HEK293 (cell line): ENCODE results near the gene MAP3K15.
"Not testable (repeated sequence)": the region's sequence is repeated elsewhere in the genome, so short reads cannot be mapped to it uniquely, and the experiment has no call there.

Experiments used
- CTCF ChIA-PET: fragments of 350-600 bp; formaldehyde crosslinking; extraction: SDS; loops from one replicate; lab custom pipeline; 2021; ENCODE audit warnings: antibody characterized with exemption; lab: Yijun Ruan, JAX
- POLR2A ChIA-PET: fragments of 300-600 bp; formaldehyde crosslinking; extraction: SDS; loops from one replicate; lab custom pipeline; 2020; ENCODE audit warnings: antibody characterized with exemption, inconsistent platforms; lab: Yijun Ruan, JAX
- H3K27ac ChIP-seq: fragments of 200-500 bp; sonication (Bioruptor generic); 2 replicates; pipeline ENCODE4 v1.5.1; 2014; ENCODE audit warnings: low read depth, low read length, control low read depth, inconsistent platforms; ENCODE audit errors: extremely low read depth
- H3K36me3 ChIP-seq, 2 experiments: fragments of 200-500 bp in 1 of 2; sonication (Bioruptor generic) in 1 of 2; 1 replicate in 1 of 2; 2 replicates in 1 of 2; pipeline ENCODE4 v1.5.1; 2014 to 2017; ENCODE audit warnings: inconsistent platforms in 2 of 2, low read length in 2 of 2; ENCODE audit not compliant: control insufficient read depth in 2 of 2, insufficient read depth in 1 of 2
- H3K4me1 ChIP-seq: fragments of 200-500 bp; sonication (Bioruptor generic); 2 replicates; pipeline ENCODE4 v1.5.1; 2014; ENCODE audit warnings: mild to moderate bottlenecking, low read length, inconsistent platforms; ENCODE audit not compliant: control insufficient read depth, insufficient read depth
- H3K4me3 ChIP-seq: 2 replicates; pipeline ENCODE4 v1.5.1; 2011; ENCODE audit warnings: low read depth, mild to moderate bottlenecking, control low read depth, low read length, moderate library complexity
- H3K9me3 ChIP-seq: fragments of 200-500 bp; sonication (Bioruptor generic); 2 replicates; pipeline ENCODE4 v1.5.1; 2014; ENCODE audit warnings: low read depth, low read length, inconsistent platforms; ENCODE audit not compliant: control insufficient read depth, insufficient read depth
- HOXD13 ChIP-seq: sonication (generic); formaldehyde crosslinking; IDR thresholded peaks from 2 replicates; pipeline ENCODE4 v1.8.0; 2022; ENCODE audit warnings: missing genetic modification reagents, borderline replicate concordance
- ZNF146 ChIP-seq: fragments of 450-650 bp; formaldehyde crosslinking; IDR thresholded peaks from 2 replicates; pipeline ENCODE4 v1.5.1; 2016; ENCODE audit warnings: missing biosample characterization, missing genetic modification characterization
- ZNF157 ChIP-seq: fragments of 450-650 bp; formaldehyde crosslinking; IDR thresholded peaks from 2 replicates; pipeline ENCODE4 v1.5.1; 2016; ENCODE audit warnings: missing biosample characterization, missing genetic modification characterization
- ZNF239 ChIP-seq: fragments of 450-650 bp; formaldehyde crosslinking; IDR thresholded peaks from 2 replicates; pipeline ENCODE4 v1.5.1; 2016; ENCODE audit warnings: missing biosample characterization, missing genetic modification characterization
- ZNF311 ChIP-seq: fragments of 450-650 bp; formaldehyde crosslinking; IDR thresholded peaks from 2 replicates; pipeline ENCODE4 v1.5.1; 2017; ENCODE audit warnings: missing biosample characterization, missing genetic modification characterization, borderline replicate concordance
- ZNF529 ChIP-seq: fragments of 450-650 bp; formaldehyde crosslinking; IDR thresholded peaks from 2 replicates; pipeline ENCODE4 v1.5.1; 2017; ENCODE audit warnings: missing genetic modification characterization, missing biosample characterization; ENCODE audit not compliant: insufficient replicate concordance
- TF ChIP-seq, protein P1 (sequence below): fragments of 450-650 bp; formaldehyde crosslinking; IDR thresholded peaks from 2 replicates; pipeline ENCODE4 v1.5.1; 2016; ENCODE audit warnings: missing biosample characterization, missing genetic modification characterization
- TF ChIP-seq, protein P2 (sequence below): fragments of 450-650 bp; formaldehyde crosslinking; IDR thresholded peaks from 2 replicates; pipeline ENCODE4 v1.5.1; 2016; ENCODE audit warnings: missing biosample characterization, missing genetic modification characterization
- TF ChIP-seq, protein P3 (sequence below): fragments of 450-650 bp; formaldehyde crosslinking; IDR thresholded peaks from 2 replicates; pipeline ENCODE4 v1.5.0; 2017; ENCODE audit warnings: missing biosample characterization, missing genetic modification characterization, borderline replicate concordance
- TF ChIP-seq, protein P4 (sequence below): fragments of 450-650 bp; formaldehyde crosslinking; IDR thresholded peaks from 2 replicates; pipeline ENCODE4 v1.5.1; 2017; ENCODE audit warnings: missing biosample characterization, missing genetic modification characterization
- TF ChIP-seq, protein P5 (sequence below): fragments of 450-650 bp; formaldehyde crosslinking; IDR thresholded peaks from 2 replicates; pipeline ENCODE4; 2016; ENCODE audit warnings: missing biosample characterization, missing genetic modification characterization

MAP3K15 gene

DNA sequence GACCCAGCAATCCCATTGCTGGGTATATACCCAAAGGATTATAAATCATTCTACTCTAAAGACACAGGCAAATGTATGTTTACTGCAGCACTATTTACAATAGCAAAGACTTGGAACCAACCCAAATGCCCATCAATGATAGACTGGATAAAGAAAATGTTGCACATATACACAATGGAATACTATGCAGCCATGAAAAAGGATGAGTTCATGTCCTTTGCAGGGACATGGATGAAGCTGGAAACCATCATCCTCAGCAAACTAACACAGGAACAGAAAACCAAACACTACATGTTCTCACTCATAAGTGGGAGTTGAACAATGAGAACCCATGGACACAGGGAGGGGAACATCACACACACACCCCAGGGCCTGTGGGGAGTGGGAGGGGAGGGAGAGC lies 3.5 kb downstream of the MAP3K15 start:
- H3K4me1 ChIP-seq, POLR2A ChIA-PET, H3K36me3 ChIP-seq, H3K9me3 ChIP-seq, H3K27ac ChIP-seq, H3K4me3 ChIP-seq: not testable (repeated sequence)
- TF ChIP-seq, protein P1, sequence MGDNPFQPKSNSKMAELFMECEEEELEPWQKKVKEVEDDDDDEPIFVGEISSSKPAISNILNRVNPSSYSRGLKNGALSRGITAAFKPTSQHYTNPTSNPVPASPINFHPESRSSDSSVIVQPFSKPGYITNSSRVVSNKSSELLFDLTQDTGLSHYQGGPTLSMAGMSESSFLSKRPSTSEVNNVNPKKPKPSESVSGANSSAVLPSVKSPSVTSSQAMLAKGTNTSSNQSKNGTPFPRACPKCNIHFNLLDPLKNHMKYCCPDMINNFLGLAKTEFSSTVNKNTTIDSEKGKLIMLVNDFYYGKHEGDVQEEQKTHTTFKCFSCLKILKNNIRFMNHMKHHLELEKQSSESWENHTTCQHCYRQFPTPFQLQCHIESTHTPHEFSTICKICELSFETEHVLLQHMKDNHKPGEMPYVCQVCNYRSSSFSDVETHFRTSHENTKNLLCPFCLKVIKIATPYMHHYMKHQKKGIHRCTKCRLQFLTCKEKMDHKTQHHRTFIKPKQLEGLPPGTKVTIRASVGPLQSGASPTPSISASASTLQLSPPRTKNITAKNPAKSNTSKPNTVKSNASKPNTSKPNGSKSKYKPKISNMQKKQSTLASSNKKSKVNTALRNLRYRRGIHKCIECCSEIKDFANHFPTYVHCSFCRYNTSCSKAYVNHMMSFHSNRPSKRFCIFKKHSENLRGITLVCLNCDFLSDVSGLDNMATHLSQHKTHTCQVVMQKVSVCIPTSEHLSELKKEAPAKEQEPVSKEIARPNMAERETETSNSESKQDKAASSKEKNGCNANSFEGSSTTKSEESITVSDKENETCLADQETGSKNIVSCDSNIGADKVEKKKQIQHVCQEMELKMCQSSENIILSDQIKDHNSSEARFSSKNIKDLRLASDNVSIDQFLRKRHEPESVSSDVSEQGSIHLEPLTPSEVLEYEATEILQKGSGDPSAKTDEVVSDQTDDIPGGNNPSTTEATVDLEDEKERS (tag by site-specific recombination): peak; percentile 95
- TF ChIP-seq, protein P2, sequence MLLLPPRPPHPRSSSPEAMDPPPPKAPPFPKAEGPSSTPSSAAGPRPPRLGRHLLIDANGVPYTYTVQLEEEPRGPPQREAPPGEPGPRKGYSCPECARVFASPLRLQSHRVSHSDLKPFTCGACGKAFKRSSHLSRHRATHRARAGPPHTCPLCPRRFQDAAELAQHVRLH (tag by site-specific recombination): peak; percentile 88
- peak; percentile 100 for TF ChIP-seq ZNF146 (tag by site-specific recombination)
- CTCF ChIA-PET: interaction anchor here (0.6 kb wide), 1 partner anchor 227 kb away, joined by 8 read pairs; no protein-coding TSS in a partner anchor

DNA sequence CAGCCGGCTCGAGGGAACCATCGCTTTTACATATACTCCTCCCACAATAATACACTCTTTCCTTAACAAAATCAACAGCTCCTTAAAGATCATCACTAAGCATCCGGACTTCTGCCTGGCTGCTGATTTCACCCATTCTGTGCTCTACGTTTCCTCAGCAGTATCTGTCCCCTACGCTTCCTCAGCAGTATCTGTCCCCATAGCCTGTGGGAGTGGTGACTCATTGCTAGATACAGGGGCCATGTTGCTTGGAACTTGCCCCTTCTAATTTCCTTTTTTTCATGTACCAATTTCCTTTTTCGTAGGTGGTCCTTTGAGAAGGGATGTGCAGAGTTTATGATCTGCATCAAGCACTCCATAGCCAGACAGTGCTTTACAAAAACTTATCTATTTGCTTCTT lies 18.6 kb downstream of the MAP3K15 start:
- POLR2A ChIA-PET: interaction anchor here (0.7 kb wide), 1 partner anchor 49 kb away, joined by 4 read pairs; no protein-coding TSS in a partner anchor
- Histone ChIP-seq H3K9me3 (no peaks in the 10 kb centered on the region), H3K36me3 (no peaks in the 10 kb centered on the region; a peak in 1 of 3 replicates), H3K27ac (no peak overlapping the region), H3K4me1 (no peaks in the 10 kb centered on the region), H3K4me3 (no peak overlapping the region)
- TF ChIP-seq, protein P3, sequence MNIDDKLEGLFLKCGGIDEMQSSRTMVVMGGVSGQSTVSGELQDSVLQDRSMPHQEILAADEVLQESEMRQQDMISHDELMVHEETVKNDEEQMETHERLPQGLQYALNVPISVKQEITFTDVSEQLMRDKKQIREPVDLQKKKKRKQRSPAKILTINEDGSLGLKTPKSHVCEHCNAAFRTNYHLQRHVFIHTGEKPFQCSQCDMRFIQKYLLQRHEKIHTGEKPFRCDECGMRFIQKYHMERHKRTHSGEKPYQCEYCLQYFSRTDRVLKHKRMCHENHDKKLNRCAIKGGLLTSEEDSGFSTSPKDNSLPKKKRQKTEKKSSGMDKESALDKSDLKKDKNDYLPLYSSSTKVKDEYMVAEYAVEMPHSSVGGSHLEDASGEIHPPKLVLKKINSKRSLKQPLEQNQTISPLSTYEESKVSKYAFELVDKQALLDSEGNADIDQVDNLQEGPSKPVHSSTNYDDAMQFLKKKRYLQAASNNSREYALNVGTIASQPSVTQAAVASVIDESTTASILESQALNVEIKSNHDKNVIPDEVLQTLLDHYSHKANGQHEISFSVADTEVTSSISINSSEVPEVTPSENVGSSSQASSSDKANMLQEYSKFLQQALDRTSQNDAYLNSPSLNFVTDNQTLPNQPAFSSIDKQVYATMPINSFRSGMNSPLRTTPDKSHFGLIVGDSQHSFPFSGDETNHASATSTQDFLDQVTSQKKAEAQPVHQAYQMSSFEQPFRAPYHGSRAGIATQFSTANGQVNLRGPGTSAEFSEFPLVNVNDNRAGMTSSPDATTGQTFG (tag by site-specific recombination): no peak
- TF ChIP-seq, protein P4, sequence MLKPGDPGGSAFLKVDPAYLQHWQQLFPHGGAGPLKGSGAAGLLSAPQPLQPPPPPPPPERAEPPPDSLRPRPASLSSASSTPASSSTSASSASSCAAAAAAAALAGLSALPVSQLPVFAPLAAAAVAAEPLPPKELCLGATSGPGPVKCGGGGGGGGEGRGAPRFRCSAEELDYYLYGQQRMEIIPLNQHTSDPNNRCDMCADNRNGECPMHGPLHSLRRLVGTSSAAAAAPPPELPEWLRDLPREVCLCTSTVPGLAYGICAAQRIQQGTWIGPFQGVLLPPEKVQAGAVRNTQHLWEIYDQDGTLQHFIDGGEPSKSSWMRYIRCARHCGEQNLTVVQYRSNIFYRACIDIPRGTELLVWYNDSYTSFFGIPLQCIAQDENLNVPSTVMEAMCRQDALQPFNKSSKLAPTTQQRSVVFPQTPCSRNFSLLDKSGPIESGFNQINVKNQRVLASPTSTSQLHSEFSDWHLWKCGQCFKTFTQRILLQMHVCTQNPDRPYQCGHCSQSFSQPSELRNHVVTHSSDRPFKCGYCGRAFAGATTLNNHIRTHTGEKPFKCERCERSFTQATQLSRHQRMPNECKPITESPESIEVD (tag by site-specific recombination): no peak
- TF ChIP-seq, protein P5, sequence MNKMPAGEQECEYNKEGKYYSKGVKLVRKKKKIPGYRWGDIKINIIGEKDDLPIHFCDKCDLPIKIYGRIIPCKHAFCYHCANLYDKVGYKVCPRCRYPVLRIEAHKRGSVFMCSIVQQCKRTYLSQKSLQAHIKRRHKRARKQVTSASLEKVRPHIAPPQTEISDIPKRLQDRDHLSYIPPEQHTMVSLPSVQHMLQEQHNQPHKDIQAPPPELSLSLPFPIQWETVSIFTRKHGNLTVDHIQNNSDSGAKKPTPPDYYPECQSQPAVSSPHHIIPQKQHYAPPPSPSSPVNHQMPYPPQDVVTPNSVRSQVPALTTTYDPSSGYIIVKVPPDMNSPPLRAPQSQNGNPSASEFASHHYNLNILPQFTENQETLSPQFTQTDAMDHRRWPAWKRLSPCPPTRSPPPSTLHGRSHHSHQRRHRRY: no peak
- no peak for TF ChIP-seq ZNF529 (tag by site-specific recombination)
- TF ChIP-seq HOXD13 (CRISPR knock-in tag): no peak
- no peak for TF ChIP-seq ZNF239 (tag by site-specific recombination)
- TF ChIP-seq ZNF311 (tag by site-specific recombination): no peak
- no peak for TF ChIP-seq ZNF157 (tag by site-specific recombination)
- CTCF ChIA-PET: no interaction called here
